ENCODE results near the gene URB2. TPM values are rescaled to one million over a fixed set of nuclear protein-coding genes. Genes with fewer than 3 reads are reported as not detected.

URB2 gene
- total RNA-seq, 1 donor from 2014 or later = 9.7 TPM

- no peak overlapping the region for H3K27ac Mint-ChIP-seq (ENCODE audit: unreplicated experiment)
Observed at GRCh38 chr1:229627003-229627402, 956 bp downstream of the URB2 start.

GRCh38 chr1:229629261-229629660 lies 3.2 kb downstream of the URB2 start:
- Mint-ChIP-seq H3K4me1 (ENCODE audit: low read depth, unreplicated experiment) (peaks cover 11% of the 10 kb centered on the region), H3K4me3 (ENCODE audit: unreplicated experiment) (no peak overlapping the region), H3K27me3 (ENCODE audit: low read depth, unreplicated experiment) (no peaks in the 10 kb centered on the region), H3K9me3 (ENCODE audit: unreplicated experiment) (no peaks in the 10 kb centered on the region), H3K27ac (ENCODE audit: unreplicated experiment) (no peak overlapping the region), H3K36me3 (ENCODE audit: low read depth, unreplicated experiment) (no peaks in the 10 kb centered on the region)
- peaks cover 74% of the 10 kb centered on the region for H3K79me2 ChIP-seq (ENCODE audit: insufficient read depth, low read length)
- H3K9ac ChIP-seq (ENCODE audit: low read length) = no peak overlapping the region
- H3K4me3 ChIP-seq (ENCODE audit: insufficient read depth, low read depth, low read length) = no peak overlapping the region
- no peaks in the 10 kb centered on the region for H3K9me3 ChIP-seq (ENCODE audit: insufficient read depth, low read depth, low read length)
- H3K27ac ChIP-seq (ENCODE audit: low read depth, low read length) = peak overlapping the region; percentile 2
- no peaks in the 10 kb centered on the region for H3K27me3 ChIP-seq (ENCODE audit: insufficient read depth, low read length)
- no peak overlapping the region for H2AFZ ChIP-seq (ENCODE audit: low read depth, low read length)
- DNase-seq (ENCODE audit: low read depth) (peak; percentile 59), FAIRE-seq (no peak)
- H4K20me1 ChIP-seq (ENCODE audit: insufficient read depth, low read length) = peaks cover 57% of the 10 kb centered on the region
- peak overlapping the region; percentile 6 for H3K4me2 ChIP-seq (ENCODE audit: low read length)
- TF ChIP-seq CTCF (IDR thresholded peaks at IDR 0.05; ENCODE audit: insufficient read depth, low read depth, low read length) (no peak), EZH2 (IDR thresholded peaks at IDR 0.05; ENCODE audit: insufficient read depth, low read length) (no peak)
- H3K4me1 ChIP-seq (ENCODE audit: insufficient read depth, low read length) = peaks cover 18% of the 10 kb centered on the region
- H3K36me3 ChIP-seq (ENCODE audit: insufficient read depth, low read length) = peaks cover under 1% of the 10 kb centered on the region

More at GRCh38 chr1:229627003-229627402, 956 bp downstream of the URB2 start:
- peak overlapping the region; percentile 89 for H3K9ac ChIP-seq (ENCODE audit: low read length)
- H3K4me3 ChIP-seq (ENCODE audit: insufficient read depth, low read depth, low read length) = peak overlapping the region; percentile 84
- no peaks in the 10 kb centered on the region for H3K36me3 ChIP-seq (ENCODE audit: insufficient read depth, low read length)
- no peaks in the 10 kb centered on the region for H3K9me3 ChIP-seq (ENCODE audit: insufficient read depth, low read depth, low read length)
- H2AFZ ChIP-seq (ENCODE audit: low read depth, low read length) = no peak overlapping the region
- peaks cover 3% of the 10 kb centered on the region for H3K36me3 Mint-ChIP-seq (ENCODE audit: low read depth, unreplicated experiment)
- DNase-seq (ENCODE audit: low read depth) (no peak), FAIRE-seq (no peak)
- H3K79me2 ChIP-seq (ENCODE audit: insufficient read depth, low read length) = peaks cover 91% of the 10 kb centered on the region
- no peaks in the 10 kb centered on the region for H3K27me3 ChIP-seq (ENCODE audit: insufficient read depth, low read length)
- TF ChIP-seq EZH2 (IDR thresholded peaks at IDR 0.05; ENCODE audit: insufficient read depth, low read length) (no peak), CTCF (IDR thresholded peaks at IDR 0.05; ENCODE audit: insufficient read depth, low read depth, low read length) (no peak)
- H3K4me3 Mint-ChIP-seq (ENCODE audit: unreplicated experiment) = peak overlapping the region; percentile 100
- peaks cover 18% of the 10 kb centered on the region for H3K4me1 ChIP-seq (ENCODE audit: insufficient read depth, low read length)
- H3K27ac ChIP-seq (ENCODE audit: low read depth, low read length) = no peak overlapping the region
- no peaks in the 10 kb centered on the region for H3K9me3 Mint-ChIP-seq (ENCODE audit: unreplicated experiment)
- H4K20me1 ChIP-seq (ENCODE audit: insufficient read depth, low read length) = peaks cover 72% of the 10 kb centered on the region
- peak overlapping the region; percentile 91 for H3K4me2 ChIP-seq (ENCODE audit: low read length)
- H3K27me3 Mint-ChIP-seq (ENCODE audit: low read depth, unreplicated experiment) = no peaks in the 10 kb centered on the region
- peaks cover 20% of the 10 kb centered on the region for H3K4me1 Mint-ChIP-seq (ENCODE audit: low read depth, unreplicated experiment)

GRCh38 chr1:229631148-229631547 lies 5.1 kb downstream of the URB2 start:
- Histone ChIP-seq H3K27me3 (ENCODE audit: insufficient read depth, low read length) (no peaks in the 10 kb centered on the region), H3K4me1 (ENCODE audit: insufficient read depth, low read length) (peaks cover 12% of the 10 kb centered on the region), H3K4me2 (ENCODE audit: low read length) (no peak overlapping the region), H3K79me2 (ENCODE audit: insufficient read depth, low read length) (peaks cover 67% of the 10 kb centered on the region), H4K20me1 (ENCODE audit: insufficient read depth, low read length) (peaks cover 59% of the 10 kb centered on the region), H3K9ac (ENCODE audit: low read length) (no peak overlapping the region), H2AFZ (ENCODE audit: low read depth, low read length) (no peak overlapping the region), H3K36me3 (ENCODE audit: insufficient read depth, low read length) (peaks cover 15% of the 10 kb centered on the region), H3K9me3 (ENCODE audit: insufficient read depth, low read depth, low read length) (no peaks in the 10 kb centered on the region), H3K27ac (ENCODE audit: low read depth, low read length) (no peak overlapping the region), H3K4me3 (ENCODE audit: insufficient read depth, low read depth, low read length) (no peak overlapping the region)
- Mint-ChIP-seq H3K4me3 (ENCODE audit: unreplicated experiment) (no peak overlapping the region), H3K27me3 (ENCODE audit: low read depth, unreplicated experiment) (no peaks in the 10 kb centered on the region), H3K27ac (ENCODE audit: unreplicated experiment) (no peak overlapping the region), H3K4me1 (ENCODE audit: low read depth, unreplicated experiment) (peaks cover 5% of the 10 kb centered on the region), H3K36me3 (ENCODE audit: low read depth, unreplicated experiment) (peaks cover 9% of the 10 kb centered on the region), H3K9me3 (ENCODE audit: unreplicated experiment) (no peaks in the 10 kb centered on the region)
- DNase-seq (ENCODE audit: low read depth) (no peak), FAIRE-seq (no peak)
- no peak for TF ChIP-seq CTCF (IDR thresholded peaks at IDR 0.05; ENCODE audit: insufficient read depth, low read depth, low read length)
- TF ChIP-seq EZH2 (IDR thresholded peaks at IDR 0.05; ENCODE audit: insufficient read depth, low read length) = no peak
